NCI-H2196 treated with DMSO at 0.1 percent for 48 hours (cell line): Measurements from ENCODE around the gene WIPI1.

ENCODE experiments used
- DNase-seq: peaks from one replicate; lab custom pipeline; 2025; ENCODE audit not compliant: unreplicated experiment; lab: John Stamatoyannopoulos, UW

WIPI1 gene

DNA sequence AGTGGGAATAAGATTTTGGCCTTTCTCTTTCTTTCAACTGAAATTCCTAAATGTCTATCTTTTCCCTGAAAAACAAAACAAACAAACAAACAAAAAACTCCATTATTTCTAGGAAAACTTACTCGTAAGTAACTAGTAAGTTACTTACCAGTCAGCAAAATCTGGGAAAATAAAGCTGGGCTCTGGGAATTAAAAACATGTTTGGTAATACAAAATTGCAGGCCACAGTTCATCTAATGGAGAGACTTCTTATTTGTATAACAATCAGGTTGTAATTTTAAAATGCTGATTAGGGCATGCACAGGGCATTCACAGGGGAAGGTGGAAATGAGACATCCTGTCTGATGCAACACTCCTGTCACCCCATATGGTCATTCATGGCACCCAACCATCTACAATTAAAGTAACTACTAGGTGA lies 3.8 kb upstream of the WIPI1 start:
- no peak for DNase-seq

DNA sequence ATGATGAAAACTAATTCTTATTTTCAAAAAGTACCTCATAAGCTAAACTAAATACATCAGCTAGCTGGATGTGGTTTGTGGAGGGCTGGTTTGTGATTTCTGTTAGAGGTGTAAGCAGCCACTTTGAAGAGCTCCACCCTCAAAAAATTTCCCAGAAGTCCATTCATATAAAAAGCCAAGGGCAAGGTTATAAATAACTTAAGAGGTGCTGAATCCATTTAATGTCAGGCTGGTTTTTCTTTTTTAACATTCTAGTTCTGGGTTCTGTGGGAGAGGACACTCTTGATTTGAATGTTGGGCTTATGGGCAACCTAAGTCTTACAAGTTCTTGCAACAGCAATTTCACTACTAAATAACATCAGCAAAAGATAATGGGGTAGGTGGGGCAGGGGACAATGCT lies 3.4 kb upstream of the WIPI1 start:
- no peak for DNase-seq

DNA sequence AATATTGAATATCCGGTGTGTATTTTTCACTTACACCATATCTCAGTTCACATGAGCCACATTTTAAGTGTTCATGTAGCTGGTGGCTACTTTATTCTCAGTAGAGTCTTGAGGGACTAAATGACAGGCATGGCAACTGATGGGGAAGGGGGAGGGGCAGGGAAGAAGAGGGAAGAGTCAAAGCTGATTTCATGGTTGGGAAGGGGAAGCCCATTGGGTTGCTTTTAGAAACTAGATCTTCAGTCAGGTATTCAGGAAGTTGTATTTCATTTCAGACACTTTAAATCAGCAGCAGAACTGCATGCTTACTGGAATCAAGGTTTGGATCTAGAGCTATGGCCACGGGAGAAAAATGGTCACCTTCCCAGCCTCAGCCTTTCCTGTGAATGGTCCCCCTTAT lies 2.9 kb upstream of the WIPI1 start:
- no peak for DNase-seq

DNA sequence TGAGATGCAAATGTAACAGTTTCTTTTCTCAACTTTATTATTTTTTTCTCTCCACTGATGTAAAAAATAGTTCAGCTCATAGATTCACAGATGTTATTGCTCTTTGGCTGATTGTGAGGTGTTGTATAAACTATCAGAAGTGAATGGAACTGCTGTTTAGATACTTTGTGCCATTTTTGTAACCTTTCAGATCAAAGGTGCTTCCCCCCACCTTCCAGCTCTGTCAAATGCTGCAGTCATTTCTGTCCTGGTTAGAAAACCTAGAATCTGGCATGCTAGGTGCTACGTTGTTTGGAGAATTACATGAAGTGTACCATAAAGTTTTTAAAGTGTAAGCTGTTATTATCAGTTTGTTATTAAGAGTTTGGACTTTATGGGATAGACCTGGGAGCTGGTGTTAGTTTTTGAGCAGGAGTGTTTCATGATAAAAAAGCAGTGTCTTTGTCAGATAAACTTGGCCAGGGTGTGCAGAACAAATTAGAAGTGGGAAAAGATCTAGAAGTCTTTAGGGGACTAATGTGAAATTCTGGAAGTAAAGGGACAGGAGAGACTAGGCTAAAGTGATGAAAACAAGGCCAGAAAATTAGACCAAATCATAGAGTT lies 1.8 kb upstream of the WIPI1 start:
- no peak for DNase-seq

DNA sequence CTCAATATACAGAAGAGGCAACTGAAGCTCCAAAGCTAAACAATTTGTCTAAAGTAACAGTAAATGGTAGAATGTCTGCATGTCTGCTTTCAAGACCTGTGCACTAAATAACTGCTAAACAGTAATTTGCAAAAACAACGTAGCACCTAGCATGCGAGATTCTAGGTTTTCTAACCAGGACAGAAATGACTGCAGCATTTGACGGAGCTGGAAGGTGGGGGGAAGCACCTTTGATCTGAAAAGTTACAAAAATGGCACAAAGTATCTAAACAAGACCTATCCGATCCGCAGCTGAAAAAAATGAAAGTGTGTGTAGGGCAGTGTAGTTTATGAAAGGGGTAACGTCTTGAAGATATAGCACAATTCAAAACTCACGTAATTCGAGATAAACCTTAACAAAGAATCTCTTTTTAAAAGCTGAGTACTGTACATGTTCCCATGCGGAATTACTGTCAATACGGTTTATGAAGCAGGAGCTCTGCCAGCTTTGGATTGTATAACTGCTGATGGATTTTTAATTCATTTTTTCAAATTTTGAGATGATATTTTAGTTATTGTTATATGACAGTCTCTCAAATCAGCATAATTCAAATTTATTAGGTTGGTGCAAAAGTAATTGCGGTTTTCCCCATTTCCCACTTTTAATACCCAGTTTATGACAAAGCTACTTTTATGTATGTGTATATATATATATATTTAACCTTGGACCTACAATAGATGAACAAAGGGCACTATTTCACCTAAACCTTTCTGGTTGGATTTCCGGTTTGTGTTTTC lies 1.2 kb upstream of the WIPI1 start:
- DNase-seq: no peak

DNA sequence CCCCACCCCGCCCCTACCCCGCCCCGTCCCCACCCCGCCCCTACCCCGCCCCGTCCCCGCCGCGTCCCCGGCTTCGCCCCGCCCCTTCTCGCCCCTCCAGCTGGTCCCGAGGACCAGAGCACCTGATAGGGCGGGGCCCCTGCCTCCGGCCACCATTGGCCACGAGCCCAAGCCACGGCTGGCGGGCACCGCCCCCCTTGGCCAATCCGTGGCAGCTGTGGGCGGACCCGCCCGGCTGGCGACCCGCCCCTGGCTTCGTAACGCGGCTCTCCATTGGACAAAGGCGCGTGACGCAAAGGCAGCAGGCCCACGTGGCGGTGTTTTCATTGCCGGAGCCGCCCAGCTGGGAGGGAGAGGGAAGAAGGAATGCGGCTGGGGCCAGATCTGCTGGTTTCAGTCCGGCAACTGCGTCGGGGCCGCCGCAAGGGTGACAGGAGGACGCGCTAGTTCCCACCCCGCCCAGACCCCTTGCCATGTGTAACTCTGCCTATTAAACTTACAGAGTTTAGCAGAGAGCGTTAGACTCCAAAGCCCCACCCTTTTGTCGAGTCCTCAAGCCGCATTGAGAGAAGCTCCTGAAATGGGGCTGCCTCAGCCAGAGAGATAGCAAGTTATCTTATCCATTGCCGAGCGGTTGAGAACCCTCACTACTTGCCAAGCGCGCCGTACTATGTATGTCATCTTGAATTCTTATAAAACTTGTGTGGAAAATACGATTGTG lies 403 bp upstream of the WIPI1 start:
- DNase-seq: peak; percentile 97

DNA sequence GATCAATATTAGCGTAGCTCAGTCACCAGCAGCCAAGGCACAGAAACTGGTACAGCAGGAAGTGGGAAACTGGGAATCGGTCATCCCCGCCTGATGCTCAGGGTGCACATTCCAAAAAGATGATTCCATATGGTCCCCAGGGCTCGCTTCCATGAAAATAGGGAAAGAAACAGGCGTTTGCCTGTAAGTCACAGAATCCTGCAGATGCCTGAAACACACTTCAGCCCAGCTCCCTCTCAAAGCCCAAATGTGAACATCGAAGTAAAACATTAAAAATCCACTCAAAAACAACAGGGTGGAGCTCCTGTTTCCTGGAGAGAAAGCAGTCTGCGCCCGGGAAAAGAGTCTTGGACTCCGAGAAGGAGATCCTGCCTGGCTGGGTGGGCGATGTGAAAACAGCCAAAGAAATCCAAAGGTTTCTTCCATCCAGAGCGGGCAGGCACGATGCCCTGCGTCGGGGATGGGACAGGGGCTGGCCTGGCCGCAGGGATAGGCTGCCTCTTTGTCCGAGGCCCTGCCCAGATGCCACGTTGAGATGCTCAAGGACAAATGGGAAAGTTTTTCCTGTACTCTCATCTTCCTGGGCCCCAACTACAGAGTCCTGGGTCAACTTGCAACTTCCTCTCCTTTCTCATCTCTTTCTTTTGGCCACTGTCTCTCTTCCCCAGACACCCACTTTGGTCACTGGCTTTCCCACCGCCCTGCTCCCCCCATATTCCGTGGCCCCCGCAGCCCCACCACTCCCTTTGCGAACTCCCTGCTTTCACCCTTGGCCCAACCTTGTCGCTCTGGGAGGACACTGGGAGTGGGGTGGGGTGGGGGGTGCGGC lies 743 bp downstream of the WIPI1 start:
- DNase-seq: peak; percentile 30

DNA sequence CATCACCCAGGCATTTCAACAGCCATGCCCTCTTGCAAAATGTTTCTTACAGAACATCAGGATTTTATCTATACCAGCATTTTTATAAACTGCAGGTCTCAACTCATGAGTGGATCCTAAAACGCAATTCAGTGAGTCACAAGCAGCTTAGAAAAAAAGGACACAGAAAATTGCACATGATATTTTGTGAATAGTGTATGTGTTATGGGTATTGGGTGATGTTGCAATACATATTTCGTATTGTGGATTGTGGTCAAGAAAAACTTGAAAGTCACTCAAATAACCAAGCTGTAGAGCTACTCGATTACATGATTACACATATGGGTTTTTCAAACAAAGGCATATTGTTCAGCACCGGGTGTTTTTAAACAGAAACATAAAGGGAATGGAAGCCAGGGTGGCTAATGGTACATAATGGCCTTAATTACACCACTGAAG lies 1.4 kb downstream of the WIPI1 start:
- DNase-seq: no peak

DNA sequence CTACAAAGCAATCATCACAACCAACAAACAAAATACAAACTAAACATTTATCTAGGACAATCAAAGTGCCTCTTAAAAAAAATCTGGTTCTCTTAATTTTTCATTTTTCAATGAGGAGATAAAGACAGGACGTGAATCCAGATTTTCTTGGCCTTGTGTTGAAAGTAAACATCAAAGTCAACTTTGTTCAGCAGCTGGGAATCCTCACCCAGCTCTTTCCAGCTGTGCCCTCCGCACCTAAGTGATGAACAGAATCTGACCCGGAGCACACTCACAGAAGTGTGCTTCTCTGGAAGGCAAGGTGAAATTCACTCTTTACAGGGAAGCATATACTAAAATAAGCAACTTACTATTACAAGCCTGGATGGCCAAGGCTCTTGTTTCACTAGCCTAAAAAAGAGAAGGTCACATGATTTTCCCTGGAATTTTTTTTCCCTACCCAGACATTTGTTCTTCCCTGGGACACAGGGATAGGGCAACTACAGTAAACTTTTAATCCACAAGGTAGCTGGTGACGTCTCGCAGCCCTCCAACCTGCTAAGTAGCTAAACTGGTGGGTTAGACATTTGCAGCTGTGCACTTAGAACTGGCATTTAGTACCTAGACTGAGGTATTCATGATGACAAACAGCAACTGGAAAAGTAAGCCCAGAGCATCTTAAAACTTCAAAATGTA lies 3.2 kb downstream of the WIPI1 start:
- DNase-seq: no peak

DNA sequence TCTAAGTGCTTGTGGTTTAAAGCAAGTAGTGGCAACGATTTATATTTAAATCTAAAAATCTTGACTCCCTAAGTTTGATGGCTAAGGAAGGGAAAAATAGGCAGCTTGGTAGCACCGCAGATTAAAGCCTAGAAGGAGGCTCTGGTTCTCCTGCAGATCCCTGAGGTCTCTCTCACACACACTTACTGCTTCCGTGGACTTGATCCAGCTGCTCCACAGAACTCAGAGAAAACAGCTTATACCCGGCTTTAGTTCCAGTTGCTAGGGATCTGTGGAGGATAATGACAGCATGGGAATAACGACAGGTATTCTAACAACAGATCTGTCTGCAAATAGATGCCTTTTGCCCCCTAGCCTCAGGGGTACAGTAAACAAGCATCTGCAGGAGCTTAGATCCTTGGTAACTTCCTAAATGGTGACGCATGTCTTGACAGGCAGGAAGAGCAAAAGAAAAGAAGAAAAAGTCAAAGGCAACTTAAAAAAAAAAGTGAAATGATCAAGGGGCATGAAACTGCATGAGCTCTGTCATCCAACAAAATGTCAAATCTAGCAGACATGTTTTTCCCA lies 4.5 kb downstream of the WIPI1 start:
- no peak for DNase-seq

DNA sequence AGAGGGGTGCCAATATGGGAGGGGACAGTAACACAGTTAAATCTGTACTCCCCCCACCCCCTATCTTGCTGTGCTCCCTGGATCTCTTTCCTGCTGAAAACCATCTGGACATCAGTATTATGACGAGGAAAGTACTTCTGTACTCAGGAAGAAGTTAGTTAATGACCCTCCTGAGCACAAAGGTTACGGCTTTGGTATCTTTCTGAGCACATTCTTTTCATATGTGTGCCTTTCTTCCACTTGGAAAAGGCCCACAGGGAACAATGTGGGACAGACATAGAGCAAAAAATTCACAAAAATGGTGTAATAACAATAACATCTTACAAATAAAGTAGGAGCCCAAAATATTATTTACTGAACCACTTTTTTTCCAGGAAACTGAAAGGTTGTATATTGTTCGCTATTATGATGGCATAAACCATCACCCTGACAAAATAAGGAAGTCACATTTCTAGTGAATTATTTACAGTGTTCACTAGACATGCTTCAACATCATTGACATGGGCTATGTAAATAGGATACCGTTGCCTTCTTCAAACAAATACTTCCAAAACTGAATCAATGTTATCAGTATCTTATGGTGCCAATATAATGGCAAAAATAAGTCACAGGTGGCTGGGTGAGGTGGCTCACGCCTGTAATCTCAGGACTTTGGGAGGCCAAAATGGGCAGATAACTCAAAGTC lies 5.5 kb downstream of the WIPI1 start:
- no peak for DNase-seq

DNA sequence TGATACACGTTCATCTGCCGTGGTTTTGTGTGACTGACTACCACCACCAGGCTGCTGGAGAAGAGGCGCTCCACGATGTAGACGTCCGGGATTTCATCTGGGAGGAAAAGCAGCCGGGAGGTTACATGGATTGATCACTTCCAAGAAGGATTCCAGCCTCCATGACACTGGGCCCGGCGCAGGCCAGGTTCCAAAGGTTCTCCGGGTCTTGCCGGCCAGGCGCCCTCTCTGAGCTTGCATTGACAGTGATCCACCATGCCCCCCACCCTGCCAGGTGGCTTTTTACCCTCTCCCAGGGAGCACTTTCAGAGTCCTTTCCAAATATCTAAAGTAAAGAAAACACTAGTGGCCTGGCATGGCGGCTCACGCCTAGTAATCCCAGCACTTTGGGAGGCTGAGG lies 6.5 kb downstream of the WIPI1 start:
- no peak for DNase-seq

DNA sequence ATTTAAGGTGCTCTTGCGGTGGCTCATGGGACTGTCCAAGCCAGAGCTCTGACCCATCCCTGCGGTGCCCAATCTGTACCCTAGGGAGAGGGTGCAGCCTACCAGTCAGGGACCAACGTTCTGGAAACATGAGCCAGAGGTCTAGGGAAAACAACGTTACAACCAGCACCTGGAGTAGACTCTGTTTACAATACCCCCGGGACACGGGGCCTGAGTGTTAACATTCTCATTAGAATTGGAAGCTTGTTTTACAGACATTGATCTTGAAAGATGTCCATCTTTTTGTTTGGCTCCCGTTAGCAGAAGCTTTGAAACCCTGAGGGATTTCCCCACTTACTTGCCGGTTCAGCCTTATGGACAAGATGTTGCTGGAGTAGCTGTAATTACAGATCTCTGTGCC lies 6.9 kb downstream of the WIPI1 start:
- DNase-seq: no peak

DNA sequence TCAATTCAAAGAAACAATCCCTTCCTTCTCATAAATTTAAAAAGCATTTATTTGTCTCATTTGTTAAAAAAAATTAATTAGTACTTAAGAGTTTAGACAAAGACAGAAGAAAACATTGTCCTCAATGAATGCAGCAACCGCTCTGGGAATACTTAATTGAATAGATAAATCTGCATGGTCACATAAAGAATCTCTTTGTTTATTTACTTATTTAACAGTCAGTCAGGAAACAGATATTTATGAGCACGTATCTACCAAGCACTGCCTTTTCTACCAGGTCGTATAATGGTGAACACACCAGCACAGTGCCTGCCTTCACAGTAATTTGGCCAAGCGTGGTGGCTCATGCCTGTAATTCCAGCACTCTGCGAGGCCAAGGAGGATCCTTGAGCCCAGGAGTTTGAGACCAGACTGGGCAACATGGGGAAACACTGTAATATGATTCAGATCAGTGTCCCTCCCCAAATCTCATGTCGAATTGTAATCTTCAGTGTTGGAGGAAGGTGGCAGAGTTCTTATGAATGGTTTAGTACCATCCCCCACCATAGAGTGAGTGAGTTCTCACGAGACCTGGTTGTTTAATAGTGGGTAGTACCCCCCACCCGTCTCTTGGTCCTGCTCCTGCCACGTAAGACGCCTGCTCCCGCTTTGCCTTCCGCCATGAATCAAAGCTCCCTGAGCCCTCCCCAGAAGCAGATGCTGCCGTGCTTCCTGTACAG lies 8.1 kb downstream of the WIPI1 start:
- no peak for DNase-seq

DNA sequence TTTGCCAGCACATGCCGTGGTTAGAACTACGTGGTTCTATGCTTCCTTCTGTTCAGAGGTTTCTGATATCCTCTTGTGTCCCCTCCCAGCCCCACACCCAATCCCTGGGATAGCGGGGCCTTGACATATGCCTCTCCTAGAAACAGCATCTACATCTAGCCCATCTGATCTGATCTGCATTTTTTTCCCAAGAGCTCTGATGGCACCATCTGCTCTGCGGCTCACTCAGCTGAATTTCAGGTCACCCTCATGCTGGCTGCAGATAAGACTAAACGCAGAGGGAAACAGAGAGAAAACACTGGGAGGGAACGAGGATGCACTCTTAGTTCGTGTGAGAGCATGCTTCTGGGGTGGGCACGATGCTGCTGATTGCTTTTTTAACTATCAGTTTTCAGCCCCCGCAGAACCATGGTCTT lies 10.7 kb downstream of the WIPI1 start:
- DNase-seq: no peak

DNA sequence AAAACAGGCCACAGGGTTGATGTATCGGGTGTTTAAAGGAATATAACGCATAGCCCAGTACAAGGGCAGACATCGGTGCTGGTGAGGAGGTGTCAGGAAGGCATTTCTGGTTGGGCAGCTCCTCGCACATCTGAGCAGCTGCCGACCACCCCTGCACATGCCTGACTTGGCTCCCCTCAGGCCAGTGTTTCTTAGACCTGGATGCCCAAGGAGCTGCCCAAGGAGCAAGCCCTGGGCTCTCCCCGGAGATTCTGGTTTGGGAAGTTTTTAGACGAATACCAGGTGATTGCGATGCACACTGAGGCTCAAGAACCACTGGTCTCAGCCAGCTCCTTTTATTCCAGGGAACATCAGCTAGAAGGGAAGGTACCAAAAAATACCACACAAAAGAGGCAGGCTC lies 11.6 kb downstream of the WIPI1 start:
- DNase-seq: no peak

DNA sequence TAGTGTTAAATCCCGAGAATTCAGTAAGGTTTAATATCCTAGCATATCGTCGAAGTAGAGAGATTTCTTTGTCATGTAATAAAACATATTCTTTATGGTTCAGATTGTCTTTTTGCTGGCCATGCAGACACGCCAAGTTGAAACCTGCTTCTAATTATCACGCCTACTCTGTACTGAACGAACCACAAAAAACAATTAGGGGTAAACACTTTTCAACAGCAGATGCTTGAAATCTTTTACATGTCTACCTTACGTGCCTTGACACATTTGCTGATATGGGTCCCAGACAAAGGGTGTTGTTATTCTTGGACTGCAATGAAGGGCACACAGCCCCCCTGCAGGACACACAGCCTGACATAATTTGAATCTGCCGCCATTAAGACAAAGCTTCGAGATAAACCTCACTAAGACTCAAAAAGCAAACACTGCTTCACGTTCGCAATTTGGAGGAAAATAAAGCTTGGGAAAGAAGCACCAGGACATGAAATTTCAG lies 13.3 kb downstream of the WIPI1 start:
- no peak for DNase-seq

DNA sequence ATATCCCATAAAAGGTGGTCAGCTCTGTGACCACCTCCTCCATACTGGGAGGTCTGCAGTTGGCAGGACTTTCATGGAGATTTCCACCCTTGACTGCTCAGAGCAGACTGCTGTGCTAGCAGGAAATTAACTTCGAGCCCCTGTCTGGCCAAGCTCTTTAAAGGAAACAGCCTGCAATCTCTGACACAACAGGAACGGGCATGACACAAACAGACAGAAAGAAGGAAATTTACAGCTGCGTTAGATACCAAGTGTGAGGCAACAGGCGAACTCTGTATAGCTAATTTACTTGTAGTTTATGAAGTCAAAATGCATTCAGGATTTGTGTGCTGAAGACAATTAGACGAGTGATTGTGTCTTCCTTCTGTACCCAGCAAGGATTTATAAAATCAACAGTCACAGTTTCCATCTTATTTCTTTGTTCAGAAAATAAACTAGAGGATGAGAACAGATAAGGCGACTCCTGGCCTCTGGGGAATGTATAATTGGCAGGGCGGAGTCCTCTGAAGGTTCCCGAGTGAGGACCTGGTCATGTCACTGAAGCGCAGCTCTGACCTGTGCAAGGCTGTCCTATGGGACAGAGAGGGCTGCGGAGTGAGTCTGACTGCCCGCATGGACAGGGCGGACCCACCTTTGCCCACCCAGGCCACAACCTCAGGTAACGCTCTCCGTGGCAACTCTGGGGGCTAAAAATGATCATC lies 16.1 kb downstream of the WIPI1 start:
- DNase-seq: no peak
